ENCODE data around the gene PRDM7. TPM values are rescaled to one million over a fixed set of nuclear protein-coding genes. Genes with fewer than 3 reads are reported as not detected.

The PRDM7 gene
- total RNA-seq, 1 experiment from 2014 or later = not detected

GRCh38 chr16:90031186-90031930 is 45.8 kb downstream of the PRDM7 start:
- Mint-ChIP-seq H3K9me3 (no peaks in the 10 kb centered on the region), H3K27ac (no peak overlapping the region)
- DNase-seq = no peak

More at GRCh38 chr16:90031186-90031930, 45.8 kb downstream of the PRDM7 start:
- no peaks in the 10 kb centered on the region for H3K23me2 ChIP-seq (ENCODE audit: insufficient read length, low read depth, low read length, poor library complexity, severe bottlenecking)
- H3K79me2 ChIP-seq (ENCODE audit: insufficient read depth, low read length) = no peaks in the 10 kb centered on the region
- H3T11ph ChIP-seq (ENCODE audit: low read length) = no peak overlapping the region
- H2BK15ac ChIP-seq (ENCODE audit: low read depth, low read length) = no peak overlapping the region
- H3K27ac ChIP-seq (ENCODE audit: insufficient read length, low read depth, low read length) = no peak overlapping the region
- no peak overlapping the region for H2AFZ ChIP-seq (ENCODE audit: low read length)
- no peak overlapping the region for H3K4me3 Mint-ChIP-seq
- no CpG with 5 or more reads among the region's 19 CpGs for WGBS (ENCODE audit: extremely low coverage, insufficient read length, low lambda C conversion rate)
- no peaks in the 10 kb centered on the region for H3K27me3 ChIP-seq (ENCODE audit: insufficient read depth, low read length)
- H4K91ac ChIP-seq (ENCODE audit: insufficient read length, low read depth, low read length) = no peak overlapping the region
- no peak overlapping the region for H3K9ac ChIP-seq (ENCODE audit: extremely low read depth, insufficient read length, low read length)
- H4K5ac ChIP-seq (ENCODE audit: insufficient read length, low read depth, low read length) = no peak overlapping the region
- H2AK5ac ChIP-seq (ENCODE audit: insufficient read length, low read length) = no peak overlapping the region
- H3K36me3 Mint-ChIP-seq (ENCODE audit: insufficient read depth in 1 of 3, low read depth in 3 of 3) = peaks cover 13 to 43% (median 37%) of the 10 kb centered on the region in 3 experiments; a peak in 6 of 7 replicates
- no peaks in the 10 kb centered on the region for H3K27me3 Mint-ChIP-seq (ENCODE audit: low read depth)
- H2BK12ac ChIP-seq (ENCODE audit: insufficient read length, low read depth, low read length) = no peak overlapping the region
- TF ChIP-seq CTCF (conservative IDR thresholded peaks at IDR 0.05) = no peak
- no peak overlapping the region for H3K23ac ChIP-seq (ENCODE audit: insufficient read length, low read depth, low read length)
- H4K8ac ChIP-seq (replicated peaks; ENCODE audit: insufficient read length, low read depth, low read length) = no peak overlapping the region
- H2BK20ac ChIP-seq (ENCODE audit: low read depth, low read length, poor library complexity, severe bottlenecking) = no peak overlapping the region
- peaks cover 2% of the 10 kb centered on the region; the same call in 1 of the 2 replicates for H3K4me1 ChIP-seq (ENCODE audit: insufficient read depth, low read length)
- no peak overlapping the region for H3K18ac ChIP-seq (ENCODE audit: insufficient read length, low read depth, low read length)
- no peak overlapping the region for H3K4ac ChIP-seq (ENCODE audit: low read depth, low read length)
- H3K9me3 ChIP-seq (ENCODE audit: control insufficient read depth, low read depth, low read length) = no peaks in the 10 kb centered on the region
- H2BK120ac ChIP-seq (ENCODE audit: low read depth, low read length, poor library complexity, severe bottlenecking) = no peak overlapping the region
- H3K4me2 ChIP-seq (ENCODE audit: insufficient read depth, insufficient read length, low read length) = no peak overlapping the region
- no peaks in the 10 kb centered on the region for H4K20me1 ChIP-seq (ENCODE audit: control insufficient read depth, insufficient read depth, insufficient read length)
- no peak overlapping the region for H3K56ac ChIP-seq (ENCODE audit: insufficient read length, low read depth, low read length)
- no peak overlapping the region for H3K14ac ChIP-seq (ENCODE audit: insufficient read depth, low read length)
- peaks cover 24 to 28% of the 10 kb centered on the region in 2 experiments for H3K4me1 Mint-ChIP-seq
- no peak overlapping the region for H2BK5ac ChIP-seq (ENCODE audit: insufficient read length, low read length)
- no peaks in the 10 kb centered on the region for H3K79me1 ChIP-seq (ENCODE audit: insufficient read depth, low read depth, low read length, poor library complexity, severe bottlenecking)

Measured in H9 (cell line).